Measurements from ENCODE around the gene RGPD3.
"Not testable (repeated sequence)": the region's sequence is repeated elsewhere in the genome, so short reads cannot be mapped to it uniquely, and the experiment has no call there.

The RGPD3 gene

GRCh38 chr2:106486551-106487385 is 18.6 kb upstream of the RGPD3 start, which contains the start of gene CD8B2:
Gene CD8B2 (plus strand): TSS chr2:106487364. CDS start chr2:106487427, 63 bp downstream.
- DNase-seq (ENCODE audit: low read depth, low spot score): not testable (repeated sequence)

- DNase-seq (ENCODE audit: low read depth, low spot score): not testable (repeated sequence)
Measured at GRCh38 chr2:106479563-106479962, 11.3 kb upstream of the RGPD3 start.

- not testable (repeated sequence) for DNase-seq (ENCODE audit: low read depth, low spot score)
Measured at GRCh38 chr2:106477647-106478046, 9.4 kb upstream of the RGPD3 start.

- DNase-seq (ENCODE audit: low read depth, low spot score): not testable (repeated sequence)
Measured at GRCh38 chr2:106470658-106471057, 2.4 kb upstream of the RGPD3 start.

GRCh38 chr2:106467516-106467915 is 697 bp downstream of the RGPD3 start:
- not testable (repeated sequence) for DNase-seq (ENCODE audit: low read depth, low spot score)

GRCh38 chr2:106461882-106462281 is 6.3 kb downstream of the RGPD3 start:
- not testable (repeated sequence) for DNase-seq (ENCODE audit: low read depth, low spot score)

- not testable (repeated sequence) for DNase-seq (ENCODE audit: low read depth, low spot score)
Measured at GRCh38 chr2:106390680-106391079, 77.5 kb downstream of the RGPD3 start.

- DNase-seq (ENCODE audit: low read depth, low spot score): not testable (repeated sequence)
Measured at GRCh38 chr2:106388814-106389410, 79.3 kb downstream of the RGPD3 start.

GRCh38 chr2:106384548-106384947 is 83.7 kb downstream of the RGPD3 start:
- DNase-seq (ENCODE audit: low read depth, low spot score): not testable (repeated sequence)

- DNase-seq (ENCODE audit: low read depth, low spot score): not testable (repeated sequence)
Measured at GRCh38 chr2:106381867-106382266, 86.3 kb downstream of the RGPD3 start.

GRCh38 chr2:106379567-106379966 is 88.6 kb downstream of the RGPD3 start:
- DNase-seq (ENCODE audit: low read depth, low spot score): not testable (repeated sequence)

GRCh38 chr2:106369182-106369581 is 99.0 kb downstream of the RGPD3 start:
- DNase-seq (ENCODE audit: low read depth, low spot score): not testable (repeated sequence)

- DNase-seq (ENCODE audit: low read depth, low spot score): no peak
Measured at GRCh38 chr2:106366204-106366885, 101.9 kb downstream of the RGPD3 start.

GRCh38 chr2:106363791-106364190 is 104.4 kb downstream of the RGPD3 start:
- DNase-seq (ENCODE audit: low read depth, low spot score): no peak

- no peak for DNase-seq (ENCODE audit: low read depth, low spot score)
Measured at GRCh38 chr2:106362789-106363188, 105.4 kb downstream of the RGPD3 start.

- DNase-seq (ENCODE audit: low read depth, low spot score): no peak
Measured at GRCh38 chr2:106359512-106359911, 108.7 kb downstream of the RGPD3 start.

GRCh38 chr2:106358521-106358920 is 109.7 kb downstream of the RGPD3 start:
- DNase-seq (ENCODE audit: low read depth, low spot score): no peak

- DNase-seq (ENCODE audit: low read depth, low spot score): no peak
Measured at GRCh38 chr2:106358081-106358480, 110.1 kb downstream of the RGPD3 start.

- DNase-seq (ENCODE audit: low read depth, low spot score): no peak
Measured at GRCh38 chr2:106356291-106356690, 111.9 kb downstream of the RGPD3 start.

GRCh38 chr2:106353676-106354075 is 114.5 kb downstream of the RGPD3 start:
- DNase-seq (ENCODE audit: low read depth, low spot score): no peak

GRCh38 chr2:106350980-106351379 is 117.2 kb downstream of the RGPD3 start:
- no peak for DNase-seq (ENCODE audit: low read depth, low spot score)

GRCh38 chr2:106344302-106344701 is 123.9 kb downstream of the RGPD3 start:
- DNase-seq (ENCODE audit: low read depth, low spot score): no peak

All from activated naive CD8-positive, alpha-beta T cell treated with anti-CD3 and anti-CD28 coated beads, Interleukin-2, amount 50 U/mL, for 16 hours (primary cell).